ENCODE results near the gene EFL1.

DNA sequence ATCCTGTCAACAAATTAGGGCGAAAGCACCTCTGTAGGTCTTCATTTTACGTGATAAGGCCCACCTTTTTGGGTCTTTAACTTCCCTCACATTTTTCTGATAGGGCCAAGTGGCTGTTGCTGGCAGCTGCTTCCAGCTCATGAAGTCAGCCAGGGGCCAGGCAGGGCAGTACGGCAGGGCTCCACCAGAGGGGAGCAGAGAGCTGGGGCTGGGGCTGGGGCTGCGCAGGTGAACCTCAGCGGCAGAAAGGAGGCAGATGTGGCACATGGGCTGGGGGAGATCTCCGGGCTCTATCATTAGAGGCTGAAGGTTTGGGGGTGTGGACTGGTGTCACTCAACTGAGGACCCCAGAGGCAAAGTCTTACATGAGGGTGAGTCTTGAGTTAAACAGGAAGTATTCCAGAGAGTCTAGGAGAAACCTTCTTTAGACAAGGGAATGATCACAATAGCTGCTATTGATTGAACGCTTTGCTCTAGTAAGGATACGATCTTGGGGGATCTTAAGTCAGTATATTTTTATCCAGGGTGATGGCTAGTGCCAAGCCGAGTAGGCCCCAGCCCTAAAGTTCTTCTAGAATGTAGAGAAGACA is 153.9 kb downstream of the EFL1 start:
- TF ChIP-seq, protein P1, sequence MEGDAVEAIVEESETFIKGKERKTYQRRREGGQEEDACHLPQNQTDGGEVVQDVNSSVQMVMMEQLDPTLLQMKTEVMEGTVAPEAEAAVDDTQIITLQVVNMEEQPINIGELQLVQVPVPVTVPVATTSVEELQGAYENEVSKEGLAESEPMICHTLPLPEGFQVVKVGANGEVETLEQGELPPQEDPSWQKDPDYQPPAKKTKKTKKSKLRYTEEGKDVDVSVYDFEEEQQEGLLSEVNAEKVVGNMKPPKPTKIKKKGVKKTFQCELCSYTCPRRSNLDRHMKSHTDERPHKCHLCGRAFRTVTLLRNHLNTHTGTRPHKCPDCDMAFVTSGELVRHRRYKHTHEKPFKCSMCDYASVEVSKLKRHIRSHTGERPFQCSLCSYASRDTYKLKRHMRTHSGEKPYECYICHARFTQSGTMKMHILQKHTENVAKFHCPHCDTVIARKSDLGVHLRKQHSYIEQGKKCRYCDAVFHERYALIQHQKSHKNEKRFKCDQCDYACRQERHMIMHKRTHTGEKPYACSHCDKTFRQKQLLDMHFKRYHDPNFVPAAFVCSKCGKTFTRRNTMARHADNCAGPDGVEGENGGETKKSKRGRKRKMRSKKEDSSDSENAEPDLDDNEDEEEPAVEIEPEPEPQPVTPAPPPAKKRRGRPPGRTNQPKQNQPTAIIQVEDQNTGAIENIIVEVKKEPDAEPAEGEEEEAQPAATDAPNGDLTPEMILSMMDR (conservative IDR thresholded peaks at IDR 0.05 in 1 of 2, IDR thresholded peaks at IDR 0.05 in 1 of 2; ENCODE audit: extremely low read depth in 1 of 2, insufficient read depth in 1 of 2, low read depth in 1 of 2, low read length in 2 of 2): peak; percentile 93 to 97
- no peak for TF ChIP-seq EZH2 (IDR thresholded peaks at IDR 0.05; ENCODE audit: borderline replicate concordance, low read length)

All from mammary epithelial cell (primary cell).